ENCODE results near the gene CCDC183.
A peak's percentile ranks its signal among the peaks of the same experiment; 100 is the strongest.

The CCDC183 gene

GRCh38 chr9:136803551-136804508 lies 7.7 kb downstream of the CCDC183 start:
- DNase-seq (ENCODE audit: low read depth) = no peak
- TF ChIP-seq, protein P1, sequence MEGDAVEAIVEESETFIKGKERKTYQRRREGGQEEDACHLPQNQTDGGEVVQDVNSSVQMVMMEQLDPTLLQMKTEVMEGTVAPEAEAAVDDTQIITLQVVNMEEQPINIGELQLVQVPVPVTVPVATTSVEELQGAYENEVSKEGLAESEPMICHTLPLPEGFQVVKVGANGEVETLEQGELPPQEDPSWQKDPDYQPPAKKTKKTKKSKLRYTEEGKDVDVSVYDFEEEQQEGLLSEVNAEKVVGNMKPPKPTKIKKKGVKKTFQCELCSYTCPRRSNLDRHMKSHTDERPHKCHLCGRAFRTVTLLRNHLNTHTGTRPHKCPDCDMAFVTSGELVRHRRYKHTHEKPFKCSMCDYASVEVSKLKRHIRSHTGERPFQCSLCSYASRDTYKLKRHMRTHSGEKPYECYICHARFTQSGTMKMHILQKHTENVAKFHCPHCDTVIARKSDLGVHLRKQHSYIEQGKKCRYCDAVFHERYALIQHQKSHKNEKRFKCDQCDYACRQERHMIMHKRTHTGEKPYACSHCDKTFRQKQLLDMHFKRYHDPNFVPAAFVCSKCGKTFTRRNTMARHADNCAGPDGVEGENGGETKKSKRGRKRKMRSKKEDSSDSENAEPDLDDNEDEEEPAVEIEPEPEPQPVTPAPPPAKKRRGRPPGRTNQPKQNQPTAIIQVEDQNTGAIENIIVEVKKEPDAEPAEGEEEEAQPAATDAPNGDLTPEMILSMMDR (IDR thresholded peaks at IDR 0.05; ENCODE audit: control insufficient read depth, extremely low read depth, insufficient read depth) = no peak
- no peak overlapping the region for H3K4me3 ChIP-seq (ENCODE audit: low read depth, low read length)

DNA sequence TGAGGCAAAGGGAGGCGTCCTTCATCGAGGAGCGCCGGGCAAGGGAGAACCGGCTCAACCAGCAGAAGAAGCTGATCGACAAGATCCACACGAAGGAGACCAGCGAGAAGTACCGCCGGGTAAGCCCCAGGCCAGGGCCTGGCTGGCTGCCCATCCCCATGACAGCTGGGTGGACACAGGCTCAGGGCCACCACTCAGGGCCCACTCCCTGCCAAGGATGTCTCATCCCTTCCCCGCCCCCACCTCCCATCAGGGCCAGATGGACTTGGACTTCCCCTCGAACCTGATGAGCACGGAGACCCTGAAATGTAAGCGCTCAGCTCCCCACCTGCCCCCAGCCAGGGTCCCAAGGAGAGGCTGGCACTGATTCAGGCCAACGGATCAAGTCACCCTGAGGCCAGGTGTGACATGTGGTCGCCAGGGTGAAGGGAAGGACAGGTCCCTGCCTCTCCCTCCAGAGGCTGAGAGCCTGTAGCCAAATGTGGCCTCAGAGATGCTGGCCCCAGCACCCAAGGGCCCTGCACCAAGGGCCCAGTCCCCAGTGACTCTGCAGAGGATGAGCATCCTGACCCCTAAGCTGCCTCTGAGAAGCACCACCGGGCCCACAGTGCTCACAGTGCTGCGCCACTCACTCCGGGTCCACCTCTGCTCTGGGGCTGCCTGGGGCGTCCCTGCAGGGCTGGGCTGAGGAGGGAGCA lies 8.5 kb downstream of the CCDC183 start:
- TF ChIP-seq, protein P1 (IDR thresholded peaks at IDR 0.05; ENCODE audit: control insufficient read depth, extremely low read depth, insufficient read depth) = no peak
- no peak overlapping the region for H3K4me3 ChIP-seq (ENCODE audit: low read depth, low read length)
- DNase-seq (ENCODE audit: low read depth) = peak; percentile 91

GRCh38 chr9:136805207-136805740 lies 9.1 kb downstream of the CCDC183 start:
- TF ChIP-seq, protein P1 (IDR thresholded peaks at IDR 0.05; ENCODE audit: control insufficient read depth, extremely low read depth, insufficient read depth) = no peak
- DNase-seq (ENCODE audit: low read depth) = no peak
- H3K4me3 ChIP-seq (ENCODE audit: low read depth, low read length) = no peak overlapping the region

- no peak for DNase-seq (ENCODE audit: low read depth)
- TF ChIP-seq, protein P1 (IDR thresholded peaks at IDR 0.05; ENCODE audit: control insufficient read depth, extremely low read depth, insufficient read depth) = no peak
- no peak overlapping the region; the same call in 1 of the 2 replicates for H3K4me3 ChIP-seq (ENCODE audit: low read depth, low read length)
Measured at GRCh38 chr9:136806067-136806466, 9.9 kb downstream of the CCDC183 start.

DNA sequence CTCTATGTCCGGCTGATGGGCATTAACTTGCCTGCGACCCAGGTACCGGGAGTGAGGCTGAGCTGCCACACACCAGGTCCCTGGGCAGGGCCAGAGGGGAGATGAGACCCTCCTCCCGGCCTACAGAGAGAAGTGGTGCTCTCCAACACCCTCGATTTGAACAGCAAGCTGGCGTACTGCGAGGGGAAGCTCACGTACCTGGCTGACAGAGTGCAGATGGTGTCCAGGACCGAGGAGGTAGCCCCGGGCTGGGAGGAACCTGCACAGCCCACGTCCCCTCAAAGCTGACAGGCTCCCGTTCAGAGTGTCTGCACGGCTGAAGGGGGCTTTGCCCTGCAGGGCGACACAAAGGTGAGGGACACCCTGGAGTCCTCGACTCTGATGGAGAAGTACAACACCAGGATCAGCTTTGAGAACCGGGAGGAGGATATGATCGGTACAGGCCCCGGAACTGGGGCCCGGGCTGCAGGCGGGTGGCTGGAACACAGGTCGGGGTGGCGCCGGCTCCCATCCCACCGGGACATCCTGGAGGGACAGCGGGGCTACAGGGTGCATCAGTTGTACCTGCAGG lies 10.6 kb downstream of the CCDC183 start:
- no peak for DNase-seq (ENCODE audit: low read depth)
- TF ChIP-seq, protein P1 (IDR thresholded peaks at IDR 0.05; ENCODE audit: control insufficient read depth, extremely low read depth, insufficient read depth) = no peak
- H3K4me3 ChIP-seq (ENCODE audit: low read depth, low read length) = peak overlapping the region; percentile 81

DNA sequence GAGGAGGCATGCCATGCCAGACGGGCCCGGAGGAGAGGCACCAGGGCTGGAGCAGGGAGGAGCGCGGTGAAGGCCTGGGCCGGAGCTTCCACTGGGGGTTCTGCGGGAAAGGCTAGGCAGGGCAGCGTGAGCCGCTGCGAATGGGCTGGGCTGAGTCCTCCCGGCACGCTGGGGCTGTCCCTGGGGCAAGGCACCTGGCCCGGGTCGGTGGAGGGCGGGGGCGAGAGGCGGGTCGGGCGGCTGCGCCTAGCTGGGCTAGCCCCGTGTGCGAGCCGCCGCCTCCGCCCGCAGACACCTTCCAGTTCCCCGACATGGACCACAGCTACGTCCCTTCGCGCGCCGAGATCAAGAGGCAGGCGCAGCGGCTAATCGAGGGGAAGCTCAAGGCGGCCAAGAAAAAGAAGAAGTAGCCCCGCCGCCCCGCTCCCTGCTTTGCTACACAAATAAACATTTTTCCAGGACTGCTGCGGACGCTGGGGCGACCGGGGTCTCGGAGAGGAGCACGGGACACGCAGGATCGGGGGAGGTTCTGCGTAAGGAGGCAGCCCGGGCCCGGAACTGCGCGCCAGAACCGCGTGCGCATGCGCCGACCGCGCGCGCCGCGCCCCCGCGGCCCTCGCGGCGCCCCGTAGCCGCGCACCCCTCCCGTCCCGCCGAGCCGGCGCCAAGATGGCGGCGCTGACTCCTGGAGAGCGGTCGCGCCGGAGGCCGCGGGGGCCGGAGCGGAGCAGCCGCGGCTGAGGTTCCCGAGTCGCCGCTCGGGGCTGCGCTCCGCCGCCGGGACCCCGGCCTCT lies 11.3 kb downstream of the CCDC183 start, which contains the start of gene RABL6:
Gene RABL6 (plus strand): TSS at position 668 of the 794 bp plus-strand sequence. CDS start 249 bp downstream, outside the sequence.
- no peak for DNase-seq (ENCODE audit: low read depth)
- TF ChIP-seq, protein P1 (IDR thresholded peaks at IDR 0.05; ENCODE audit: control insufficient read depth, extremely low read depth, insufficient read depth) = no peak
- H3K4me3 ChIP-seq (ENCODE audit: low read depth, low read length) = peak within 1 kb of the TSS; percentile 81
